IPS-18a (cell line): ENCODE data around the gene DAAM1.

ENCODE experiments used
- H3K27ac ChIP-seq: one replicate; pipeline ENCODE4 v1.5.1; 2013; ENCODE audit warnings: low read length
- H3K27me3 ChIP-seq: one replicate; pipeline ENCODE4 v1.6.1; 2013; ENCODE audit warnings: mild to moderate bottlenecking, low read length; ENCODE audit not compliant: control insufficient read depth, insufficient read depth
- H3K36me3 ChIP-seq: one replicate; pipeline ENCODE4 v1.6.1; 2013; ENCODE audit warnings: low read depth, low read length; ENCODE audit not compliant: control insufficient read depth
- H3K4me1 ChIP-seq: one replicate; pipeline ENCODE4 v1.6.1; 2013; ENCODE audit warnings: low read depth, low read length; ENCODE audit not compliant: control insufficient read depth
- H3K4me3 ChIP-seq: one replicate; pipeline ENCODE4 v1.5.1; 2013; ENCODE audit warnings: low read length
- H3K9ac ChIP-seq: one replicate; pipeline ENCODE4 v1.6.1; 2013; ENCODE audit warnings: mild to moderate bottlenecking, low read length, moderate library complexity
- H3K9me3 ChIP-seq: one replicate; pipeline ENCODE4 v1.6.1; 2013; ENCODE audit warnings: low read depth, low read length; ENCODE audit not compliant: control insufficient read depth

The DAAM1 gene

GRCh38 chr14:59187802-59188460, 536 bp upstream of the DAAM1 start:
- peaks cover 27% of the 10 kb centered on the region for H3K27me3 ChIP-seq
- no peaks in the 10 kb centered on the region for H3K4me1 ChIP-seq
- H3K4me3 ChIP-seq: peak overlapping the region; percentile 91
- peak overlapping the region; percentile 24 for H3K9ac ChIP-seq
- H3K36me3 ChIP-seq: no peaks in the 10 kb centered on the region
- no peaks in the 10 kb centered on the region for H3K9me3 ChIP-seq
- H3K27ac ChIP-seq: no peak overlapping the region

GRCh38 chr14:59189091-59189785, 771 bp downstream of the DAAM1 start:
- Histone ChIP-seq H3K4me3 (peak overlapping the region; percentile 91), H3K9ac (peak overlapping the region; percentile 84), H3K9me3 (no peaks in the 10 kb centered on the region), H3K36me3 (no peaks in the 10 kb centered on the region), H3K4me1 (no peaks in the 10 kb centered on the region), H3K27me3 (peaks cover 27% of the 10 kb centered on the region), H3K27ac (no peak overlapping the region)

GRCh38 chr14:59189786-59190368, 1.4 kb downstream of the DAAM1 start:
- H3K4me3 ChIP-seq: peak overlapping the region; percentile 91
- H3K36me3 ChIP-seq: no peaks in the 10 kb centered on the region
- no peaks in the 10 kb centered on the region for H3K4me1 ChIP-seq
- peak overlapping the region; percentile 84 for H3K9ac ChIP-seq
- H3K27ac ChIP-seq: no peak overlapping the region
- H3K9me3 ChIP-seq: no peaks in the 10 kb centered on the region
- peaks cover 27% of the 10 kb centered on the region for H3K27me3 ChIP-seq

- Histone ChIP-seq H3K4me1 (no peaks in the 10 kb centered on the region), H3K27ac (no peak overlapping the region), H3K36me3 (no peaks in the 10 kb centered on the region), H3K9ac (peak overlapping the region; percentile 45), H3K4me3 (peak overlapping the region; percentile 91), H3K27me3 (peaks cover 27% of the 10 kb centered on the region), H3K9me3 (no peaks in the 10 kb centered on the region)
Measured at GRCh38 chr14:59190372-59190771, 1.9 kb downstream of the DAAM1 start.

GRCh38 chr14:59195912-59196311, 7.4 kb downstream of the DAAM1 start:
- Histone ChIP-seq H3K27me3 (no peaks in the 10 kb centered on the region), H3K27ac (no peak overlapping the region), H3K4me3 (no peak overlapping the region), H3K4me1 (no peaks in the 10 kb centered on the region), H3K36me3 (no peaks in the 10 kb centered on the region), H3K9me3 (no peaks in the 10 kb centered on the region), H3K9ac (no peak overlapping the region)

- H3K36me3 ChIP-seq: no peaks in the 10 kb centered on the region
- H3K4me1 ChIP-seq: no peaks in the 10 kb centered on the region
- no peaks in the 10 kb centered on the region for H3K27me3 ChIP-seq
- H3K9ac ChIP-seq: no peak overlapping the region
- H3K4me3 ChIP-seq: no peak overlapping the region
- H3K9me3 ChIP-seq: no peaks in the 10 kb centered on the region
- H3K27ac ChIP-seq: no peak overlapping the region
Measured at GRCh38 chr14:59197695-59198262, 9.3 kb downstream of the DAAM1 start.

- no peaks in the 10 kb centered on the region for H3K9me3 ChIP-seq
- no peaks in the 10 kb centered on the region for H3K4me1 ChIP-seq
- H3K27ac ChIP-seq: no peak overlapping the region
- H3K4me3 ChIP-seq: no peak overlapping the region
- H3K9ac ChIP-seq: no peak overlapping the region
- H3K27me3 ChIP-seq: no peaks in the 10 kb centered on the region
- H3K36me3 ChIP-seq: no peaks in the 10 kb centered on the region
Measured at GRCh38 chr14:59199205-59199604, 10.7 kb downstream of the DAAM1 start.

- H3K4me1 ChIP-seq: no peaks in the 10 kb centered on the region
- H3K4me3 ChIP-seq: no peak overlapping the region
- H3K9ac ChIP-seq: no peak overlapping the region
- no peaks in the 10 kb centered on the region for H3K9me3 ChIP-seq
- no peaks in the 10 kb centered on the region for H3K27me3 ChIP-seq
- H3K36me3 ChIP-seq: no peaks in the 10 kb centered on the region
- H3K27ac ChIP-seq: no peak overlapping the region
Measured at GRCh38 chr14:59199614-59200013, 11.1 kb downstream of the DAAM1 start.

- Histone ChIP-seq H3K4me3 (no peak overlapping the region), H3K36me3 (no peaks in the 10 kb centered on the region), H3K9me3 (no peaks in the 10 kb centered on the region), H3K27ac (no peak overlapping the region), H3K9ac (no peak overlapping the region), H3K4me1 (no peaks in the 10 kb centered on the region), H3K27me3 (no peaks in the 10 kb centered on the region)
Measured at GRCh38 chr14:59200195-59200594, 11.7 kb downstream of the DAAM1 start.

GRCh38 chr14:59202031-59202430, 13.6 kb downstream of the DAAM1 start:
- no peak overlapping the region for H3K4me3 ChIP-seq
- no peaks in the 10 kb centered on the region for H3K4me1 ChIP-seq
- H3K9me3 ChIP-seq: no peaks in the 10 kb centered on the region
- H3K27ac ChIP-seq: no peak overlapping the region
- H3K9ac ChIP-seq: no peak overlapping the region
- H3K27me3 ChIP-seq: no peaks in the 10 kb centered on the region
- H3K36me3 ChIP-seq: no peaks in the 10 kb centered on the region

GRCh38 chr14:59204305-59204704, 15.8 kb downstream of the DAAM1 start:
- Histone ChIP-seq H3K4me1 (no peaks in the 10 kb centered on the region), H3K36me3 (no peaks in the 10 kb centered on the region), H3K4me3 (no peak overlapping the region), H3K27me3 (no peaks in the 10 kb centered on the region), H3K27ac (no peak overlapping the region), H3K9ac (no peak overlapping the region), H3K9me3 (no peaks in the 10 kb centered on the region)
